Spleen (tissue), 7 donors: Measurements from ENCODE around the gene ACSM6.

Experiments
- CTCF ChIP-seq, 11 experiments: fragments of 200-600 bp in 7 of 11; fragments of 450-650 bp in 4 of 11; sonication (generic) in 4 of 11; IDR thresholded peaks in 8 of 11; conservative IDR thresholded peaks in 3 of 11; 1 replicate in 7 of 11; 2 replicates in 4 of 11; pipeline versions ENCODE4 v1.4.0 to v1.8.0; 2016 to 2021; ENCODE audit warnings: antibody characterized with exemption in 11 of 11, inconsistent platforms in 4 of 11, mild to moderate bottlenecking in 1 of 11
- POLR2A ChIP-seq, 3 donors: fragments of 450-650 bp; IDR thresholded peaks; one replicate each; pipeline ENCODE4 v1.5.1; 2017; ENCODE audit warnings: antibody characterized with exemption in 3 of 3, mild to moderate bottlenecking in 1 of 3
- POLR2AphosphoS5 ChIP-seq, 3 donors: sonication (generic); formaldehyde crosslinking; IDR thresholded peaks; one replicate each; pipeline ENCODE4 v1.5.1; 2017; ENCODE audit warnings: antibody characterized with exemption in 3 of 3
- donor health status: DM: no; HTN: no; CAD: no; lungs with moderate emphysema.
- donor health status: DM: no; HTN: no; CAD: no.
- donor health status: DM: no; HTN: no; CAD: no.

DNA sequence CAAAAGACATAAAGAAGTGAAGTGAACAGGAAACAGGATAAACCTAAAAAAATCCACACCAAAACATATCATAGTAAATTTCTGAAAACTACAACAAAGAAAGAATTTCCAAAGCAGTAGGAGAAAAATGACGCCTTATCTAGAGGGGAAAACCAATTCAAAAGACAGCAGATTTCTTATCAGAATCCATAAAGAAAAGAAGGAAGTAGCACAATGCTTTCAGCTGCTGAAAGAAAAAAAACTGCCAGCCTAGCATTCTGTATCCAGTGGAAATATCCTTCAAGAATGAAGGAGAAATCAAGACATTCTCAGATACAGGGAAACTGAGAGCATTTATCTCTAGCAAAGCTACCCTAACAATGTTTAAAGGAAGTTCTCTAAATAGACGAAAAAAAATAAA is 59.0 kb downstream of the ACSM6 start:
- no peak for TF ChIP-seq CTCF (IDR thresholded peaks at IDR 0.05 in 8 of 11, conservative IDR thresholded peaks at IDR 0.05 in 3 of 11)
- TF ChIP-seq POLR2A (IDR thresholded peaks at IDR 0.05) = no peak
- no peak for TF ChIP-seq POLR2AphosphoS5 (IDR thresholded peaks at IDR 0.05)
